GM12878 (cell line): ENCODE data around the gene TBCE. TPM values are rescaled to one million over a fixed set of nuclear protein-coding genes. Genes with fewer than 3 reads are reported as not detected.

ENCODE experiments used
- ATAC-seq: fragments of 200-7000 bp; cut with Tn5 transposase; 3 replicates; pipeline ENCODE4 v1.9.1; 2020; ENCODE audit warnings: mild to moderate bottlenecking, moderate library complexity
- BruUV-seq: library from RNA; stranded (reverse); fragments of 400-500 nt; replicated peaks from 2 replicates; lab custom pipeline; 2021; lab: Mats Ljungman, UMichigan
- CTCF ChIA-PET: fragments of 300-600 bp; sonication (Branson Sonifier 250); formaldehyde crosslinking; extraction: SDS; loops from one replicate; lab custom pipeline; 2021; ENCODE audit warnings: inconsistent platforms; lab: Yijun Ruan, JAX
- POLR2A ChIA-PET: fragments of 350-600 bp; formaldehyde crosslinking; extraction: SDS; loops from one replicate; lab custom pipeline; 2021; ENCODE audit warnings: inconsistent platforms; lab: Charles Lee
- RAD21 ChIA-PET: fragments of 300-600 bp; sonication (Branson Sonifier 250); formaldehyde crosslinking; loops from one replicate; lab custom pipeline; 2023; ENCODE audit warnings: antibody characterized with exemption; ENCODE audit not compliant: unreplicated experiment; lab: Charles Lee
- SMC1A ChIA-PET: fragments of 300-600 bp; sonication (Branson Sonifier 250); formaldehyde crosslinking; loops from one replicate; lab custom pipeline; 2023; ENCODE audit not compliant: unreplicated experiment, uncharacterized antibody; lab: Charles Lee
- DNase-seq: peaks from one replicate; pipeline ENCODE4 v3.0.0-alpha.2; 2011; ENCODE audit warnings: low read depth, low spot score
- FAIRE-seq: peaks from 3 replicates; lab custom pipeline; 2011; peaks lifted over from hg19 to GRCh38; lab: Jason Lieb, UNC
- H2AFZ ChIP-seq: 2 replicates; pipeline ENCODE4 v1.6.0; 2011; ENCODE audit warnings: low read depth, low read length, control low read depth; ENCODE audit not compliant: control insufficient read depth
- H3K27ac ChIP-seq: 2 replicates; pipeline ENCODE4 v1.5.1; 2011; ENCODE audit warnings: control low read depth; ENCODE audit not compliant: control insufficient read depth, insufficient read depth
- H3K27me3 ChIP-seq, 2 experiments: replicated peaks in 1 of 2; 2 replicates each; pipeline versions ENCODE4 v1.6.0 to v1.6.1; 2011; ENCODE audit warnings: low read length in 1 of 2; ENCODE audit not compliant: control insufficient read depth in 2 of 2, insufficient read depth in 2 of 2
- H3K36me3 ChIP-seq, 2 experiments: 2 replicates each; pipeline ENCODE4 v1.5.1; 2011; ENCODE audit warnings: low read length in 1 of 2; ENCODE audit not compliant: control insufficient read depth in 2 of 2, insufficient read depth in 2 of 2
- H3K4me1 ChIP-seq: 2 replicates; pipeline ENCODE4 v1.6.1; 2011; ENCODE audit warnings: mild to moderate bottlenecking, low read length, moderate library complexity, mixed read lengths; ENCODE audit not compliant: control insufficient read depth, insufficient read depth
- H3K4me2 ChIP-seq: 2 replicates; pipeline ENCODE4 v1.6.0; 2011; ENCODE audit warnings: control low read depth; ENCODE audit not compliant: control insufficient read depth, insufficient read depth
- H3K4me3 ChIP-seq: fragments of 200-600 bp; sonication (generic); 2 replicates; pipeline ENCODE4 v1.5.1; 2016
- H3K79me2 ChIP-seq: 2 replicates; pipeline ENCODE4 v1.6.0; 2011; ENCODE audit warnings: low read length; ENCODE audit not compliant: control insufficient read depth, insufficient read depth
- H3K9ac ChIP-seq: 2 replicates; pipeline ENCODE4 v1.8.0; 2011; ENCODE audit warnings: low read length, control low read depth, mixed read lengths; ENCODE audit not compliant: control insufficient read depth, insufficient read depth
- H3K9me3 ChIP-seq: replicated peaks from 3 replicates; pipeline ENCODE4 v1.5.1; 2011; ENCODE audit warnings: mild to moderate bottlenecking, low read length; ENCODE audit not compliant: control insufficient read depth, insufficient read depth
- H4K20me1 ChIP-seq: 2 replicates; pipeline ENCODE4 v1.6.0; 2011; ENCODE audit not compliant: control insufficient read depth, insufficient read depth
- CEBPZ ChIP-seq: fragments of 150-350 bp; IDR thresholded peaks from 2 replicates; pipeline ENCODE4 v1.6.1; 2016; ENCODE audit warnings: low read depth, low read length
- NBN ChIP-seq: fragments of 450-650 bp; IDR thresholded peaks from 2 replicates; pipeline ENCODE4 v1.6.1; 2016
- WGBS: methylation state at CpG from one replicate; pipeline ENCODE4 v1.1.6; 2016; ENCODE audit warnings: low lambda C conversion rate; ENCODE audit not compliant: insufficient replicate concordance, insufficient coverage; ENCODE audit errors: missing lambda C conversion rate; 5-methylcytosine and 5-hydroxymethylcytosine counted together
- in situ Hi-C: fragments of 300-500 bp; cut with MboI; formaldehyde crosslinking; loops from 9 replicates; pipeline ENCODE4 v1.14.3; 2018; ENCODE audit warnings: mixed read lengths
- intact Hi-C: fragments of 100-400 bp; cut with micrococcal nuclease; formaldehyde crosslinking; loops from one replicate; pipeline ENCODE4 v1.14.2; 2022; ENCODE audit not compliant: unreplicated experiment
- polyA plus RNA-seq, 11 experiments: library from polyadenylated mRNA; depleted of rRNA in 4 of 11; unstranded in 6 of 11; stranded (reverse) in 5 of 11; fragments of >200 nt; fragmentation: Nextera tagmentation in 4 of 11; fragmentation: Illumina TruSeq in 1 of 11; extraction: Ambion mirVana in 4 of 11; extraction: Trizol in 1 of 11; gene quantifications; 1 replicate in 1 of 11; 2 replicates in 10 of 11; pipeline versions ENCODE4 v1.2.1 to v1.2.3, GENCODE V29; 2011 to 2016; ENCODE audit warnings: inconsistent platforms in 2 of 11, missing spikeins in 2 of 11, low read depth in 1 of 11
- total RNA-seq, 4 experiments: library from RNA; depleted of rRNA in 3 of 4; stranded (reverse); fragments of >200 nt in 3 of 4; fragmentation: Illumina TruSeq in 1 of 4; extraction: Trizol in 1 of 4; gene quantifications; 2 replicates each; pipeline versions ENCODE4 v1.2.1 to v1.2.3, GENCODE V29; 2013 to 2021

The TBCE gene
- total and polyA plus RNA-seq, 10 of the 15 experiments (the other 5 are each of a cell fraction or from before 2014, with no cell fraction given) = 22.7 to 48.7 (median 29.2) TPM

- intact Hi-C loops (no loop called here), in situ Hi-C loops (no loop called here)
- WGBS = 50% methylated on average over 1 of the region's 1 CpG
- peaks cover 1 to 5% of the 10 kb centered on the region in 2 experiments; a peak in 2 of 4 replicates for H3K36me3 ChIP-seq
- ATAC-seq (no peak), FAIRE-seq (no peak), DNase-seq (no peak)
- BruUV-seq = no TSS peak
- no peaks in the 10 kb centered on the region for H3K79me2 ChIP-seq
- ChIA-PET SMC1A (interaction anchor here (0.6 to 1.6 kb wide), 3 partner anchors 10 to 144 kb away, joined by 3 to 5 read pairs (median 3); no protein-coding TSS in a partner anchor), RAD21 (interaction anchor here (1.0 kb wide), 1 partner anchor 12 kb away, joined by 3 read pairs; no protein-coding TSS in a partner anchor), CTCF (interaction anchor here (0.8 to 3.7 kb wide), 4 partner anchors 11 to 182 kb away, joined by 3 to 19 read pairs (median 8); no protein-coding TSS in a partner anchor), POLR2A (interaction anchor here (1.7 kb wide), 1 partner anchor 34 kb away, joined by 3 read pairs; no protein-coding TSS in a partner anchor)
- no peaks in the 10 kb centered on the region for H3K27me3 ChIP-seq
- no peaks in the 10 kb centered on the region for H3K9me3 ChIP-seq
- H3K27ac ChIP-seq = no peak overlapping the region
- no peak overlapping the region for H3K9ac ChIP-seq
- H3K4me3 ChIP-seq = no peak overlapping the region
- H4K20me1 ChIP-seq = no peaks in the 10 kb centered on the region
- no peak overlapping the region for H2AFZ ChIP-seq
- no peak overlapping the region for H3K4me2 ChIP-seq
- TF ChIP-seq CEBPZ (no peak), NBN (no peak)
- 0 out of 2 replicates have a peak, but pooled peaks cover 3% of the 10 kb centered on the region for H3K4me1 ChIP-seq
These were observed 25.9 kb upstream of the TBCE start for GRCh38 chr1:235341334-235341733.
